WTC11 (cell line): Measurements from ENCODE around the gene SPNS2. TPM values are rescaled to one million over a fixed set of nuclear protein-coding genes. Genes with fewer than 3 reads are reported as not detected.

ENCODE experiments used
- ATAC-seq: fragments of 200-7000 bp; cut with Tn5 transposase; 2 replicates; pipeline ENCODE4 v1.10.0; 2021; ENCODE audit warnings: mild to moderate bottlenecking, moderate library complexity
- CTCF ChIA-PET: fragments of 300-600 bp; sonication (Branson Sonifier 250); formaldehyde crosslinking; loops from one replicate; lab custom pipeline; 2021; ENCODE audit warnings: antibody characterized with exemption; lab: Charles Lee
- POLR2A ChIA-PET: fragments of 350-600 bp; sonication (Branson Sonifier 250); formaldehyde crosslinking; loops from one replicate; lab custom pipeline; 2021; ENCODE audit warnings: antibody characterized with exemption; lab: Charles Lee
- DNase-seq: peaks from one replicate; pipeline ENCODE4 v3.0.0; 2021; ENCODE audit warnings: low spot score
- H3K27ac Mint-ChIP-seq: 2 replicates; pipeline ENCODE4 v1.8.0; 2021; ENCODE audit warnings: mixed read lengths
- H3K27me3 Mint-ChIP-seq: 2 replicates; pipeline ENCODE4 v1.8.0; 2021; ENCODE audit warnings: low read depth, mild to moderate bottlenecking, moderate library complexity, mixed read lengths
- H3K36me3 Mint-ChIP-seq: 2 replicates; pipeline ENCODE4 v1.8.0; 2021; ENCODE audit warnings: mixed read lengths
- H3K4me1 Mint-ChIP-seq: 2 replicates; pipeline ENCODE4 v1.8.0; 2022; ENCODE audit warnings: mixed read lengths
- H3K4me3 Mint-ChIP-seq: 2 replicates; pipeline ENCODE4 v1.8.0; 2021; ENCODE audit warnings: mild to moderate bottlenecking, moderate library complexity, mixed read lengths
- H3K9me3 Mint-ChIP-seq: 2 replicates; pipeline ENCODE4 v1.8.0; 2021; ENCODE audit warnings: mixed read lengths
- AFF4 ChIP-seq: sonication (generic); formaldehyde crosslinking; IDR thresholded peaks from 2 replicates; pipeline ENCODE4 v1.8.1; 2023; ENCODE audit warnings: mild to moderate bottlenecking, missing genetic modification reagents, borderline replicate concordance
- ATF6 ChIP-seq: sonication (generic); formaldehyde crosslinking; IDR thresholded peaks from 2 replicates; pipeline ENCODE4 v1.8.1; 2023; ENCODE audit warnings: mild to moderate bottlenecking, missing genetic modification reagents
- CREM ChIP-seq: sonication (generic); formaldehyde crosslinking; IDR thresholded peaks from 2 replicates; pipeline ENCODE4 v1.8.1; 2022; ENCODE audit warnings: mild to moderate bottlenecking, missing genetic modification reagents, moderate library complexity
- ELF4 ChIP-seq: sonication (generic); formaldehyde crosslinking; IDR thresholded peaks from 2 replicates; pipeline ENCODE4 v1.8.1; 2022; ENCODE audit warnings: low read depth, mild to moderate bottlenecking, moderate library complexity, missing genetic modification reagents
- FOXK1 ChIP-seq: sonication (generic); formaldehyde crosslinking; IDR thresholded peaks from 2 replicates; pipeline ENCODE4 v1.8.0; 2022; ENCODE audit warnings: mild to moderate bottlenecking, moderate library complexity, missing genetic modification reagents
- GRHL2 ChIP-seq: fragments of 250-450 bp; sonication (Bioruptor Pico); IDR thresholded peaks from 2 replicates; pipeline ENCODE4 v1.8.0; 2022; ENCODE audit warnings: mild to moderate bottlenecking, moderate library complexity; ENCODE audit not compliant: insufficient replicate concordance, severe bottlenecking
- JUN ChIP-seq: sonication (generic); formaldehyde crosslinking; IDR thresholded peaks from 2 replicates; pipeline ENCODE4 v1.8.0; 2023; ENCODE audit warnings: mild to moderate bottlenecking, missing genetic modification reagents
- MXD4 ChIP-seq: fragments of 250-450 bp; sonication (Bioruptor Pico); IDR thresholded peaks from 2 replicates; pipeline ENCODE4 v1.8.0; 2021; ENCODE audit warnings: mild to moderate bottlenecking, moderate library complexity, borderline replicate concordance
- NFATC4 ChIP-seq: fragments of 250-450 bp; sonication (Bioruptor Pico); IDR thresholded peaks from 2 replicates; pipeline ENCODE4 v1.9.0; 2021; ENCODE audit warnings: mild to moderate bottlenecking
- NFE2L1 ChIP-seq: sonication (generic); formaldehyde crosslinking; IDR thresholded peaks from 2 replicates; pipeline ENCODE4 v1.8.1; 2023; ENCODE audit warnings: missing genetic modification reagents
- NFYB ChIP-seq: sonication (generic); formaldehyde crosslinking; conservative IDR thresholded peaks from 2 replicates; pipeline ENCODE4 v1.8.0; 2022; ENCODE audit warnings: low read depth, missing genetic modification reagents
- OVOL2 ChIP-seq: fragments of 250-450 bp; sonication (Bioruptor Pico); IDR thresholded peaks from 2 replicates; pipeline ENCODE4 v1.9.0; 2021; ENCODE audit warnings: mild to moderate bottlenecking, borderline replicate concordance
- TEAD1 ChIP-seq: sonication (generic); formaldehyde crosslinking; IDR thresholded peaks from 2 replicates; pipeline ENCODE4 v1.8.0; 2022; ENCODE audit warnings: mild to moderate bottlenecking, missing genetic modification reagents
- USF2 ChIP-seq: sonication (generic); formaldehyde crosslinking; IDR thresholded peaks from 2 replicates; pipeline ENCODE4 v1.8.1; 2023; ENCODE audit warnings: mild to moderate bottlenecking, missing genetic modification reagents, moderate library complexity
- ZNF219 ChIP-seq: sonication (generic); formaldehyde crosslinking; IDR thresholded peaks from 2 replicates; pipeline ENCODE4 v1.8.0; 2023; ENCODE audit warnings: missing genetic modification reagents, mild to moderate bottlenecking, borderline replicate concordance
- ZNF232 ChIP-seq: sonication (generic); formaldehyde crosslinking; IDR thresholded peaks from 2 replicates; pipeline ENCODE4 v1.8.0; 2022; ENCODE audit warnings: mild to moderate bottlenecking, missing genetic modification reagents
- ZNF423 ChIP-seq: fragments of 250-450 bp; sonication (Bioruptor Pico); IDR thresholded peaks from 2 replicates; pipeline ENCODE4 v2.1.2; 2022; ENCODE audit warnings: mild to moderate bottlenecking, moderate library complexity
- total RNA-seq: library from RNA; stranded (reverse); gene quantifications from 3 replicates; pipeline ENCODE4 v1.2.3, GENCODE V29; 2021
- TF ChIP-seq, protein P1 (sequence below): fragments of 250-450 bp; sonication (Bioruptor Pico); IDR thresholded peaks from 2 replicates; pipeline ENCODE4 v2.1.2; 2022; ENCODE audit warnings: mild to moderate bottlenecking, moderate library complexity
- TF ChIP-seq, protein P2 (sequence below): sonication (generic); formaldehyde crosslinking; IDR thresholded peaks from 2 replicates; pipeline ENCODE4 v1.8.0; 2023; ENCODE audit warnings: mild to moderate bottlenecking, missing genetic modification reagents

SPNS2 gene
- total RNA-seq, 1 experiment from 2014 or later, result 0.87 TPM

DNA sequence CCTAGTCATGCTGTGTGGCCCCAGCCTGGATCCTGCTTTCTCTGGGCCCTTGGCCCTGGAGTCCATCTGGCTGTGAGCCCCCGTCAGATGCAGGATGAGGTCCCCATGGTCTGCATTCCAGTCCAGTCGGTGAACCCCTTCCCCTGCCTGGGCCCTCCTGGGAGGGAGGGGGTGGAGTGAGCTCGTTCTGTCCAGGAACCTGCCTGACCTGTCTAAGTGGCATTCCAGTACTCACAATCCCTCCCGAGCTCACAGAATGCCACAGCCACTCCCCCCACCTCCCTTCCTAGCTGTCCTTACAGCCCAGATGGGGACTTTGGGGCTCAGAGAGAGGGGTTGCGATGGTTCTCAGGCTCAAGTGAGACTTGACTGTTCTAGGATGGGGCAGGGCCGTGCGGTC, 15.5 kb downstream of the SPNS2 start:
- no peaks in the 10 kb centered on the region for H3K36me3 Mint-ChIP-seq
- peaks cover 7% of the 10 kb centered on the region for H3K4me1 Mint-ChIP-seq
- DNase-seq (no peak), ATAC-seq (peak; percentile 53)
- no peak for TF ChIP-seq ELF4
- TF ChIP-seq MXD4 (CRISPR knock-in tag), result no peak
- TF ChIP-seq CREM (CRISPR knock-in tag), result no peak
- TF ChIP-seq NFE2L1 (CRISPR knock-in tag), result no peak
- peaks cover 16% of the 10 kb centered on the region; the same call in 1 of the 2 replicates for H3K27me3 Mint-ChIP-seq
- H3K4me3 Mint-ChIP-seq, result no peak overlapping the region
- ChIA-PET CTCF (interaction anchor here (0.6 to 1.1 kb wide), 3 partner anchors 93 to 1623 kb away, joined by 3 to 5 read pairs (median 5); no protein-coding TSS in a partner anchor), POLR2A (interaction anchor here (0.6 to 1.6 kb wide), 3 partner anchors 14 to 187 kb away, joined by 3 read pairs; no protein-coding TSS in a partner anchor)
- no peak overlapping the region for H3K27ac Mint-ChIP-seq
- no peaks in the 10 kb centered on the region for H3K9me3 Mint-ChIP-seq

- ChIA-PET POLR2A (interaction anchor here (0.6 to 0.9 kb wide), 2 partner anchors 15 to 186 kb away, joined by 3 read pairs; no protein-coding TSS in a partner anchor), CTCF (interaction anchor here (0.6 kb wide), 1 partner anchor 1624 kb away, joined by 3 read pairs; no protein-coding TSS in a partner anchor)
- Mint-ChIP-seq H3K36me3 (no peaks in the 10 kb centered on the region), H3K4me3 (no peak overlapping the region), H3K27me3 (peaks cover 16% of the 10 kb centered on the region), H3K4me1 (peaks cover 7% of the 10 kb centered on the region), H3K9me3 (no peaks in the 10 kb centered on the region), H3K27ac (no peak overlapping the region)
- DNase-seq (no peak), ATAC-seq (no peak)
- TF ChIP-seq OVOL2 (CRISPR knock-in tag) (no peak), TEAD1 (CRISPR knock-in tag) (no peak), NFATC4 (CRISPR knock-in tag) (no peak), NFYB (CRISPR knock-in tag) (no peak), ZNF423 (CRISPR knock-in tag) (no peak), JUN (CRISPR knock-in tag) (no peak), USF2 (CRISPR knock-in tag) (no peak)
- TF ChIP-seq, protein P1, sequence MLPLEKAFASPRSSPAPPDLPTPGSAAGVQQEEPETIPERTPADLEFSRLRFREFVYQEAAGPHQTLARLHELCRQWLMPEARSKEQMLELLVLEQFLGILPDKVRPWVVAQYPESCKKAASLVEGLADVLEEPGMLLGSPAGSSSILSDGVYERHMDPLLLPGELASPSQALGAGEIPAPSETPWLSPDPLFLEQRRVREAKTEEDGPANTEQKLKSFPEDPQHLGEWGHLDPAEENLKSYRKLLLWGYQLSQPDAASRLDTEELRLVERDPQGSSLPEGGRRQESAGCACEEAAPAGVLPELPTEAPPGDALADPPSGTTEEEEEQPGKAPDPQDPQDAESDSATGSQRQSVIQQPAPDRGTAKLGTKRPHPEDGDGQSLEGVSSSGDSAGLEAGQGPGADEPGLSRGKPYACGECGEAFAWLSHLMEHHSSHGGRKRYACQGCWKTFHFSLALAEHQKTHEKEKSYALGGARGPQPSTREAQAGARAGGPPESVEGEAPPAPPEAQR (CRISPR knock-in tag), result no peak
Measured at GRCh38 chr17:4514779-4515178, 16.1 kb downstream of the SPNS2 start.

GRCh38 chr17:4515501-4515900, 16.8 kb downstream of the SPNS2 start:
- ChIA-PET CTCF (interaction anchor here (0.9 kb wide), 1 partner anchor 33 kb away, joined by 3 read pairs; no protein-coding TSS in a partner anchor), POLR2A (no interaction called here)
- H3K36me3 Mint-ChIP-seq, result no peaks in the 10 kb centered on the region
- TF ChIP-seq ZNF232 (CRISPR knock-in tag) (no peak), ZNF219 (no peak), ATF6 (CRISPR knock-in tag) (no peak), GRHL2 (CRISPR knock-in tag) (no peak), AFF4 (CRISPR knock-in tag) (no peak), FOXK1 (CRISPR knock-in tag) (no peak)
- TF ChIP-seq, protein P2, sequence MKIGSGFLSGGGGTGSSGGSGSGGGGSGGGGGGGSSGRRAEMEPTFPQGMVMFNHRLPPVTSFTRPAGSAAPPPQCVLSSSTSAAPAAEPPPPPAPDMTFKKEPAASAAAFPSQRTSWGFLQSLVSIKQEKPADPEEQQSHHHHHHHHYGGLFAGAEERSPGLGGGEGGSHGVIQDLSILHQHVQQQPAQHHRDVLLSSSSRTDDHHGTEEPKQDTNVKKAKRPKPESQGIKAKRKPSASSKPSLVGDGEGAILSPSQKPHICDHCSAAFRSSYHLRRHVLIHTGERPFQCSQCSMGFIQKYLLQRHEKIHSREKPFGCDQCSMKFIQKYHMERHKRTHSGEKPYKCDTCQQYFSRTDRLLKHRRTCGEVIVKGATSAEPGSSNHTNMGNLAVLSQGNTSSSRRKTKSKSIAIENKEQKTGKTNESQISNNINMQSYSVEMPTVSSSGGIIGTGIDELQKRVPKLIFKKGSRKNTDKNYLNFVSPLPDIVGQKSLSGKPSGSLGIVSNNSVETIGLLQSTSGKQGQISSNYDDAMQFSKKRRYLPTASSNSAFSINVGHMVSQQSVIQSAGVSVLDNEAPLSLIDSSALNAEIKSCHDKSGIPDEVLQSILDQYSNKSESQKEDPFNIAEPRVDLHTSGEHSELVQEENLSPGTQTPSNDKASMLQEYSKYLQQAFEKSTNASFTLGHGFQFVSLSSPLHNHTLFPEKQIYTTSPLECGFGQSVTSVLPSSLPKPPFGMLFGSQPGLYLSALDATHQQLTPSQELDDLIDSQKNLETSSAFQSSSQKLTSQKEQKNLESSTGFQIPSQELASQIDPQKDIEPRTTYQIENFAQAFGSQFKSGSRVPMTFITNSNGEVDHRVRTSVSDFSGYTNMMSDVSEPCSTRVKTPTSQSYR (CRISPR knock-in tag), result no peak
- TF ChIP-seq, all 79 proteins: peak for 0
- H3K9me3 Mint-ChIP-seq, result no peaks in the 10 kb centered on the region
- no peak overlapping the region for H3K4me3 Mint-ChIP-seq
- ATAC-seq (no peak), DNase-seq (no peak)
- H3K27ac Mint-ChIP-seq, result no peak overlapping the region
- H3K27me3 Mint-ChIP-seq, result peaks cover 21% of the 10 kb centered on the region
- H3K4me1 Mint-ChIP-seq, result peaks cover 7% of the 10 kb centered on the region
